ENCODE results near the gene SND1.

The SND1 gene

DNA sequence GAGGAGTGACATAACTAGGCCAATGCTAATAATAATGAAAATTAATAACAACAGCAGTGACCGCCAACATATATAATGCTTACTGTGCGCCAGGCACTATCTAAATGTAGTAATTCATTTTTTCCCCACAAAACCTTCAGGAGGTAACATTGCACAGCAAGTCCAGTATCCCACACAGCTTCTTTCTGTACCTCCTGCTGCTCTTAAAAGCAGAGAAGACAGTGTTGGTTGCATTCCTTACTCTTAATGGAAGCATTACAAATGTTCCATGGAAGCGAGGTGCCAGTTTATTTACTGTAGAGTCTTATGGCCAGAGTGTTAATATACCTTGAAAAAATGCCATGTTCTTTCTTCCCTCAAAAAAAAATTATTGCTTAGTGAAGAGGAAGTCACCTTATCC is 211.1 kb downstream of the SND1 start:
- Histone ChIP-seq H3K4me3 (replicated peaks; ENCODE audit: low read depth, low read length) (no peak overlapping the region), H3K36me3 (ENCODE audit: control insufficient read depth, insufficient read depth, low read length) (peaks cover 2% of the 10 kb centered on the region; the same call in 1 of the 2 replicates), H3K27me3 (replicated peaks; ENCODE audit: control insufficient read depth, insufficient read depth, low read length) (no peaks in the 10 kb centered on the region)
- no peak for DNase-seq (ENCODE audit: extremely low read depth, insufficient read length)
- TF ChIP-seq, protein P1, sequence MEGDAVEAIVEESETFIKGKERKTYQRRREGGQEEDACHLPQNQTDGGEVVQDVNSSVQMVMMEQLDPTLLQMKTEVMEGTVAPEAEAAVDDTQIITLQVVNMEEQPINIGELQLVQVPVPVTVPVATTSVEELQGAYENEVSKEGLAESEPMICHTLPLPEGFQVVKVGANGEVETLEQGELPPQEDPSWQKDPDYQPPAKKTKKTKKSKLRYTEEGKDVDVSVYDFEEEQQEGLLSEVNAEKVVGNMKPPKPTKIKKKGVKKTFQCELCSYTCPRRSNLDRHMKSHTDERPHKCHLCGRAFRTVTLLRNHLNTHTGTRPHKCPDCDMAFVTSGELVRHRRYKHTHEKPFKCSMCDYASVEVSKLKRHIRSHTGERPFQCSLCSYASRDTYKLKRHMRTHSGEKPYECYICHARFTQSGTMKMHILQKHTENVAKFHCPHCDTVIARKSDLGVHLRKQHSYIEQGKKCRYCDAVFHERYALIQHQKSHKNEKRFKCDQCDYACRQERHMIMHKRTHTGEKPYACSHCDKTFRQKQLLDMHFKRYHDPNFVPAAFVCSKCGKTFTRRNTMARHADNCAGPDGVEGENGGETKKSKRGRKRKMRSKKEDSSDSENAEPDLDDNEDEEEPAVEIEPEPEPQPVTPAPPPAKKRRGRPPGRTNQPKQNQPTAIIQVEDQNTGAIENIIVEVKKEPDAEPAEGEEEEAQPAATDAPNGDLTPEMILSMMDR (IDR thresholded peaks at IDR 0.05; ENCODE audit: insufficient read depth, low read length, poor library complexity, severe bottlenecking): no peak

DNA sequence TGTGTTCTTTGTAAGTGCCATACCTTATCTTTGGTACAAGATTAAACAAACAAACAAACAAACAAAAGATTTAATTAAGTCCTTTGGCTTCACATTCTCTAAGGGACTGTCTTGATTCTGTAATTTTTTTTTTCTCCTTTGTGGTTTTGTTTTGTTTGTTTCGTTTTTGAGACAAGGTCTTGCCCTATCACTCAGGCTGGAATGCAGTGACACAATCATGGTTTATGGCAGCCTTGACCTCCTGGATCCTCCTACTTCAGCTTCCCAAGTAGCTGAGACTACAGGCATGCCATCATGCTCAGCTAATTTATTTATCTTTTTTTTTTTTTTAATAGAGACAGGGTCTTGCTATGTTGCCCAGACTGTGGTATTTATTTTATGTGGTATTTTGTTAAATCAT is 213.5 kb downstream of the SND1 start:
- Histone ChIP-seq H3K27me3 (replicated peaks; ENCODE audit: control insufficient read depth, insufficient read depth, low read length) (no peaks in the 10 kb centered on the region), H3K36me3 (ENCODE audit: control insufficient read depth, insufficient read depth, low read length) (peaks cover 3% of the 10 kb centered on the region), H3K4me3 (replicated peaks; ENCODE audit: low read depth, low read length) (no peak overlapping the region)
- TF ChIP-seq, protein P1 (IDR thresholded peaks at IDR 0.05; ENCODE audit: insufficient read depth, low read length, poor library complexity, severe bottlenecking): no peak
- no peak for DNase-seq (ENCODE audit: extremely low read depth, insufficient read length)

DNA sequence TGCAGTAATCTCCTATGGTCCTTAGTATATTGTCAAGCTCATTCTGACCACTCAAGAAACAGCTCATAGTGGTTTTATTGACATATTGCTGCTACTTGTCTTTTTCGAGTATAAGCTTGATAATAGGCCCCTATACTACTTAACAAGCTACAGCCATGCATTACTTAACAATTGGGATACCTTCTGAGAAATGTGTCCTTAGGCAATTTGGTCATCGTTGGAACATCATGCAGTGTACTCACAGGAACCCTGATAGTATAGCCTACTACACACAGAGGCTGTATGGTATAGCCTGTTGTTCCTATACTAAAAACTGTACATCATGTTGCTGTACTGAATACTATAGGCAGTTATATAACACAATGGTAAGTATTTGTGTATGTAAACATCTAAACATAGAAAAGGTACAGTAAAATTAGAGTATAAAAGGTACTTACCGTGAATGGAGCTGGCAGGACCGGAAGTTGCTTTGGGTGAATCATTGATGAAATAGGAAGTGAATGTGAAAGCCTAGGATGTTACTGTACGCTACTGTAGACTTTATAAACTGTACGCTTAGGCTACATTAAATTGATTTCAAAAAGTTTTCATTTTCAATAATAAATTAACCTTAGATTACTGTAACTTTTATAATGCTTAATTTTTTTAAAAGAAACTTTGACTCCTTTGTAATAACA is 218.4 kb downstream of the SND1 start:
- Histone ChIP-seq H3K27me3 (replicated peaks; ENCODE audit: control insufficient read depth, insufficient read depth, low read length) (no peaks in the 10 kb centered on the region), H3K36me3 (ENCODE audit: control insufficient read depth, insufficient read depth, low read length) (peaks cover 1% of the 10 kb centered on the region), H3K4me3 (replicated peaks; ENCODE audit: low read depth, low read length) (no peak overlapping the region)
- TF ChIP-seq, protein P1 (IDR thresholded peaks at IDR 0.05; ENCODE audit: insufficient read depth, low read length, poor library complexity, severe bottlenecking): no peak
- DNase-seq (ENCODE audit: extremely low read depth, insufficient read length): peak; percentile 9

DNA sequence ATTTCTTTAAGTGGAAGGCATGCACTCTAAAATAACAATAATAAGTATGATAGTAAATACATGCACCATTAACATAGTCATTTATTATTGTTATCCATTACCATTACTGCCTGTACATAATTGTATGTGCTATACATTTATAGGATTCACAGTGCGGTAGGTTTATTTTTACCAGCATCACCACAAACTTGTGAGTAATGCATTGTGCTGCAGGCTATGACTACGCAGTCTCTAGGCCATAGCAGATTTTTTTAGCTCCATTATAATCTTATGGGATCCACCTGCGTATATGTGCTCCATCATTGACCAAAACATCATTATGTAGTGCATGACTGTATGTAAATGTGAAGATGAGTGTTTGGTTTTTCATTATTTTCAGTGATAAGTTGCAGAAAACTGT is 219.2 kb downstream of the SND1 start:
- TF ChIP-seq, protein P1 (IDR thresholded peaks at IDR 0.05; ENCODE audit: insufficient read depth, low read length, poor library complexity, severe bottlenecking): no peak
- H3K4me3 ChIP-seq (replicated peaks; ENCODE audit: low read depth, low read length): no peak overlapping the region
- H3K27me3 ChIP-seq (replicated peaks; ENCODE audit: control insufficient read depth, insufficient read depth, low read length): no peaks in the 10 kb centered on the region
- peaks cover 1% of the 10 kb centered on the region for H3K36me3 ChIP-seq (ENCODE audit: control insufficient read depth, insufficient read depth, low read length)
- DNase-seq (ENCODE audit: extremely low read depth, insufficient read length): no peak

DNA sequence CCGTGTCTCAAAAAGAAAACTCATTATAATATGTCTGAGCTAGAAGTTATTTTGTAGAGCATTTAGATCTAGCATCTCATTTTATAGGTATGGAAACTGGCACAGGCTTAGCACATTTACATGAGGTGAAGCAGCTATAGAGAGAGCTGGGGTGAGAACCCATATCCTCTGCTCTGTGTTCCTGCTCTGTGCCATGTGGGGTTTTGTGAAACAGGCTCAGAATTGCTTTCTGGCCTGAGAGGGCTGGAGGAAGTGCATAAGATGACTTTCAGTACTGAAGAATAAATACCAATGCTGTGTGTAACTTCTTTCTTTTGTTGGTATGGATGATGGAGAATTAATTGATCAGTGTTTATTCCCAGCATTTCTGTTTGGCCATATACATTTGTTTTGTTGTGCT is 220.1 kb downstream of the SND1 start:
- no peak overlapping the region for H3K4me3 ChIP-seq (replicated peaks; ENCODE audit: low read depth, low read length)
- H3K36me3 ChIP-seq (ENCODE audit: control insufficient read depth, insufficient read depth, low read length): peaks cover 1% of the 10 kb centered on the region
- no peaks in the 10 kb centered on the region for H3K27me3 ChIP-seq (replicated peaks; ENCODE audit: control insufficient read depth, insufficient read depth, low read length)
- TF ChIP-seq, protein P1 (IDR thresholded peaks at IDR 0.05; ENCODE audit: insufficient read depth, low read length, poor library complexity, severe bottlenecking): no peak
- no peak for DNase-seq (ENCODE audit: extremely low read depth, insufficient read length)

DNA sequence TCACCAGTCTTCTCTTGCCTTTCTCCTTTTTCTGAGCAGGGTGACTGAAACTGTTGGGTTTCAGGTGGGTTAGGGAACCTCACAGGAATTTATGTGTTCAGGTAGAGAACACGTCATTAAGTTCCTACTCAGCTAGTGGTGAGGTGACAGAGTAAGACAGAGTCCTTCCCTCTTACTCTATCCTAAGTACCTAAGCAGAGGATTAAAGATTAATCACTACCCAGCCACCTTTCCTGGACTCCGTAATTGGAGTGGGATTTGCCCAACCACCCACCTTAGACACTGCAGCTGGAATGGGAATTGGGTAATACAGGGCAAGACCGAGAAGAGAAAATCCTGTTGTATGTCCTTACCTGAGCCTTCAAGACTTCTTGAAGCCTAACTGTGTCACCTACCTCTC is 221.2 kb downstream of the SND1 start:
- H3K27me3 ChIP-seq (replicated peaks; ENCODE audit: control insufficient read depth, insufficient read depth, low read length): no peaks in the 10 kb centered on the region
- no peak for DNase-seq (ENCODE audit: extremely low read depth, insufficient read length)
- TF ChIP-seq, protein P1 (IDR thresholded peaks at IDR 0.05; ENCODE audit: insufficient read depth, low read length, poor library complexity, severe bottlenecking): no peak
- H3K4me3 ChIP-seq (replicated peaks; ENCODE audit: low read depth, low read length): no peak overlapping the region
- peaks cover 1% of the 10 kb centered on the region; the same call in 1 of the 2 replicates for H3K36me3 ChIP-seq (ENCODE audit: control insufficient read depth, insufficient read depth, low read length)
